SK-N-SH treated with all-trans-retinoic acid at 6 μM for 48 hours (cell line): Measurements from ENCODE around the gene AUTS2.

ENCODE experiments used
- ATAC-seq: fragments of 200-7000 bp; cut with Tn5 transposase; 3 replicates; pipeline ENCODE4 v1.9.1; 2020; ENCODE audit warnings: mild to moderate bottlenecking, moderate library complexity
- ARNTL ChIP-seq: fragments of 450-650 bp; formaldehyde crosslinking; IDR thresholded peaks from 2 replicates; pipeline ENCODE4 v1.5.0; 2020; ENCODE audit warnings: low read depth, mild to moderate bottlenecking, moderate library complexity, borderline replicate concordance
- BACH2 ChIP-seq: fragments of 250-450 bp; sonication (Bioruptor Pico); IDR thresholded peaks from 2 replicates; pipeline ENCODE4 v1.9.0; 2021; ENCODE audit warnings: mild to moderate bottlenecking, borderline replicate concordance
- CSDC2 ChIP-seq: fragments of 250-450 bp; sonication (Bioruptor Pico); IDR thresholded peaks from 2 replicates; pipeline ENCODE4 v1.5.0; 2020; ENCODE audit warnings: mild to moderate bottlenecking, moderate library complexity
- CSRNP3 ChIP-seq: fragments of 250-450 bp; sonication (Bioruptor Pico); IDR thresholded peaks from 2 replicates; pipeline ENCODE4 v1.5.1; 2021; ENCODE audit warnings: mild to moderate bottlenecking, moderate library complexity
- ESRRG ChIP-seq: fragments of 250-450 bp; sonication (Bioruptor Pico); IDR thresholded peaks from 2 replicates; pipeline ENCODE4 v1.6.1; 2021; ENCODE audit warnings: mild to moderate bottlenecking
- GLIS3 ChIP-seq: fragments of 250-450 bp; sonication (Bioruptor Pico); IDR thresholded peaks from 2 replicates; pipeline ENCODE4 v1.5.0; 2020; ENCODE audit warnings: mild to moderate bottlenecking, moderate library complexity
- ISL1 ChIP-seq: fragments of 250-450 bp; sonication (Bioruptor Pico); IDR thresholded peaks from 2 replicates; pipeline ENCODE4 v2.1.2; 2022; ENCODE audit warnings: mild to moderate bottlenecking, moderate library complexity
- OSR1 ChIP-seq: fragments of 250-450 bp; sonication (Bioruptor Pico); IDR thresholded peaks from 2 replicates; pipeline ENCODE4 v1.8.0; 2022; ENCODE audit warnings: moderate library complexity, mild to moderate bottlenecking, inconsistent platforms
- POU6F1 ChIP-seq: fragments of 250-450 bp; sonication (Bioruptor Pico); IDR thresholded peaks from 2 replicates; pipeline ENCODE4 v1.8.0; 2021; ENCODE audit warnings: low read depth, mild to moderate bottlenecking, moderate library complexity, borderline replicate concordance
- PPARA ChIP-seq: fragments of 250-450 bp; sonication (Bioruptor Pico); IDR thresholded peaks from 2 replicates; pipeline ENCODE4 v1.5.0; 2020; ENCODE audit warnings: mild to moderate bottlenecking, borderline replicate concordance
- SNAI2 ChIP-seq: fragments of 250-450 bp; sonication (Bioruptor Pico); IDR thresholded peaks from 2 replicates; pipeline ENCODE4 v1.5.0; 2020; ENCODE audit warnings: mild to moderate bottlenecking, moderate library complexity
- TCF4 ChIP-seq: fragments of 250-450 bp; sonication (Bioruptor Pico); IDR thresholded peaks from 2 replicates; pipeline ENCODE4 v1.8.0; 2021; ENCODE audit warnings: mild to moderate bottlenecking, moderate library complexity, borderline replicate concordance
- TOX ChIP-seq: fragments of 250-450 bp; sonication (Bioruptor Pico); IDR thresholded peaks from 2 replicates; pipeline ENCODE4 v1.8.0; 2021; ENCODE audit warnings: mild to moderate bottlenecking, moderate library complexity, borderline replicate concordance
- ZC3H10 ChIP-seq: fragments of 250-450 bp; sonication (Bioruptor Pico); IDR thresholded peaks from 2 replicates; pipeline ENCODE4 v1.5.1; 2021; ENCODE audit warnings: mild to moderate bottlenecking, moderate library complexity
- ZFP3 ChIP-seq: fragments of 250-450 bp; sonication (Bioruptor Pico); IDR thresholded peaks from 2 replicates; pipeline ENCODE4 v1.5.0; 2020; ENCODE audit warnings: mild to moderate bottlenecking, moderate library complexity
- ZNF565 ChIP-seq: fragments of 450-650 bp; formaldehyde crosslinking; conservative IDR thresholded peaks from 2 replicates; pipeline ENCODE4 v1.5.0; 2020; ENCODE audit warnings: low read depth, mild to moderate bottlenecking, moderate library complexity
- TF ChIP-seq, protein P1 (sequence below): fragments of 250-450 bp; sonication (Bioruptor Pico); IDR thresholded peaks from 2 replicates; pipeline ENCODE4 v1.5.1; 2020; ENCODE audit warnings: low read depth, mild to moderate bottlenecking, moderate library complexity
- TF ChIP-seq, protein P2 (sequence below): fragments of 250-450 bp; sonication (Bioruptor Pico); IDR thresholded peaks from 2 replicates; pipeline ENCODE4 v1.8.0; 2020; ENCODE audit warnings: mild to moderate bottlenecking, moderate library complexity, borderline replicate concordance
- TF ChIP-seq, protein P3 (sequence below): fragments of 250-450 bp; sonication (Bioruptor Pico); IDR thresholded peaks from 2 replicates; pipeline ENCODE4 v1.5.0; 2020; ENCODE audit warnings: mild to moderate bottlenecking, moderate library complexity

Gene AUTS2

DNA sequence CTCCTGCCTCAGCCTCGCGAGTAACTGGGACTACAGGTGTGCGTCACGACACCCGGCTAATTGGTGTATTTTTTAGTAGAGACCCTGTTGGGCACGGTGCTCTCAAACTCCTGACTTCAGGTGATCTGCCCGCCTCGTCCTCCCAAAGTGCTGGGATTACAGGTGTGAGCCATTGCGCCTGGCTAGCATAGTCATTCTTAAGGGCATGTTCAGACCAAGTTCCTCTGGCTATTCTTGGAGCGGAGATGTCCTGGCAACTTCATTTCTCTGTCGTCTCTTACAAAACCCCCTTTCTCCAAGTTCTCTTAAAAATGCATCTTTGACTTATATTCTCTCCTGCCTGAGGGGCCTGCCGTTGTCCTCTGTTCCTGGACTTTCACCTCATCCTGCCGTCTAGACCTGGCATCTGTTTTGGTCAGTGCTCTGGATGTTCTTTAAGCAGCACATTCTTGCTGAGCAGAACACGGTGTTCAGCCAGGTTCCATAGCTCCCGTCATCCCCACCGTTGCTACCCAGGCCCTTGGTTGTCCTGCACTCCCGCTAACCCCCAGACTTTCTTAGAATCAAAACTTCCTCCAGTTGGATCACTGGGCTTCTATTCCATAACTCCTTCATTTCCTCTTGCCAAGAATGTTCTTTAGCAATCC is 1023.8 kb downstream of the AUTS2 start:
- ATAC-seq, result no peak
- TF ChIP-seq, protein P1, sequence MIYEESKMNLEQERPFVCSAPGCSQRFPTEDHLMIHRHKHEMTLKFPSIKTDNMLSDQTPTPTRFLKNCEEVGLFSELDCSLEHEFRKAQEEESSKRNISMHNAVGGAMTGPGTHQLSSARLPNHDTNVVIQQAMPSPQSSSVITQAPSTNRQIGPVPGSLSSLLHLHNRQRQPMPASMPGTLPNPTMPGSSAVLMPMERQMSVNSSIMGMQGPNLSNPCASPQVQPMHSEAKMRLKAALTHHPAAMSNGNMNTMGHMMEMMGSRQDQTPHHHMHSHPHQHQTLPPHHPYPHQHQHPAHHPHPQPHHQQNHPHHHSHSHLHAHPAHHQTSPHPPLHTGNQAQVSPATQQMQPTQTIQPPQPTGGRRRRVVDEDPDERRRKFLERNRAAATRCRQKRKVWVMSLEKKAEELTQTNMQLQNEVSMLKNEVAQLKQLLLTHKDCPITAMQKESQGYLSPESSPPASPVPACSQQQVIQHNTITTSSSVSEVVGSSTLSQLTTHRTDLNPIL, result no peak
- TF ChIP-seq PPARA (CRISPR knock-in tag) (no peak), CSDC2 (no peak), ZFP3 (no peak), OSR1 (CRISPR knock-in tag) (no peak), ARNTL (CRISPR knock-in tag) (no peak), GLIS3 (CRISPR knock-in tag) (no peak), ESRRG (CRISPR knock-in tag) (no peak), SNAI2 (CRISPR knock-in tag) (no peak), CSRNP3 (CRISPR knock-in tag) (no peak), BACH2 (no peak), ZNF565 (CRISPR knock-in tag) (no peak), TOX (CRISPR knock-in tag) (no peak), ZC3H10 (CRISPR knock-in tag) (no peak)

- no peak for TF ChIP-seq ZFP3
- ATAC-seq, result no peak
Measured at GRCh38 chr7:70622936-70623335, 1024.7 kb downstream of the AUTS2 start.

GRCh38 chr7:70624500-70625103 is 1026.3 kb downstream of the AUTS2 start:
- no peak for ATAC-seq
- TF ChIP-seq GLIS3 (CRISPR knock-in tag), result no peak
- TF ChIP-seq ZNF565 (CRISPR knock-in tag), result no peak
- no peak for TF ChIP-seq TCF4 (CRISPR knock-in tag)
- no peak for TF ChIP-seq ZFP3
- no peak for TF ChIP-seq SNAI2 (CRISPR knock-in tag)
- no peak for TF ChIP-seq OSR1 (CRISPR knock-in tag)
- TF ChIP-seq POU6F1, result no peak
- no peak for TF ChIP-seq BACH2
- TF ChIP-seq, protein P2, sequence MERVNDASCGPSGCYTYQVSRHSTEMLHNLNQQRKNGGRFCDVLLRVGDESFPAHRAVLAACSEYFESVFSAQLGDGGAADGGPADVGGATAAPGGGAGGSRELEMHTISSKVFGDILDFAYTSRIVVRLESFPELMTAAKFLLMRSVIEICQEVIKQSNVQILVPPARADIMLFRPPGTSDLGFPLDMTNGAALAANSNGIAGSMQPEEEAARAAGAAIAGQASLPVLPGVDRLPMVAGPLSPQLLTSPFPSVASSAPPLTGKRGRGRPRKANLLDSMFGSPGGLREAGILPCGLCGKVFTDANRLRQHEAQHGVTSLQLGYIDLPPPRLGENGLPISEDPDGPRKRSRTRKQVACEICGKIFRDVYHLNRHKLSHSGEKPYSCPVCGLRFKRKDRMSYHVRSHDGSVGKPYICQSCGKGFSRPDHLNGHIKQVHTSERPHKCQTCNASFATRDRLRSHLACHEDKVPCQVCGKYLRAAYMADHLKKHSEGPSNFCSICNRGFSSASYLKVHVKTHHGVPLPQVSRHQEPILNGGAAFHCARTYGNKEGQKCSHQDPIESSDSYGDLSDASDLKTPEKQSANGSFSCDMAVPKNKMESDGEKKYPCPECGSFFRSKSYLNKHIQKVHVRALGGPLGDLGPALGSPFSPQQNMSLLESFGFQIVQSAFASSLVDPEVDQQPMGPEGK, result no peak
- no peak for TF ChIP-seq CSDC2
- no peak for TF ChIP-seq ZC3H10 (CRISPR knock-in tag)
- no peak for TF ChIP-seq CSRNP3 (CRISPR knock-in tag)
- TF ChIP-seq ISL1 (CRISPR knock-in tag), result no peak
- TF ChIP-seq, protein P3, sequence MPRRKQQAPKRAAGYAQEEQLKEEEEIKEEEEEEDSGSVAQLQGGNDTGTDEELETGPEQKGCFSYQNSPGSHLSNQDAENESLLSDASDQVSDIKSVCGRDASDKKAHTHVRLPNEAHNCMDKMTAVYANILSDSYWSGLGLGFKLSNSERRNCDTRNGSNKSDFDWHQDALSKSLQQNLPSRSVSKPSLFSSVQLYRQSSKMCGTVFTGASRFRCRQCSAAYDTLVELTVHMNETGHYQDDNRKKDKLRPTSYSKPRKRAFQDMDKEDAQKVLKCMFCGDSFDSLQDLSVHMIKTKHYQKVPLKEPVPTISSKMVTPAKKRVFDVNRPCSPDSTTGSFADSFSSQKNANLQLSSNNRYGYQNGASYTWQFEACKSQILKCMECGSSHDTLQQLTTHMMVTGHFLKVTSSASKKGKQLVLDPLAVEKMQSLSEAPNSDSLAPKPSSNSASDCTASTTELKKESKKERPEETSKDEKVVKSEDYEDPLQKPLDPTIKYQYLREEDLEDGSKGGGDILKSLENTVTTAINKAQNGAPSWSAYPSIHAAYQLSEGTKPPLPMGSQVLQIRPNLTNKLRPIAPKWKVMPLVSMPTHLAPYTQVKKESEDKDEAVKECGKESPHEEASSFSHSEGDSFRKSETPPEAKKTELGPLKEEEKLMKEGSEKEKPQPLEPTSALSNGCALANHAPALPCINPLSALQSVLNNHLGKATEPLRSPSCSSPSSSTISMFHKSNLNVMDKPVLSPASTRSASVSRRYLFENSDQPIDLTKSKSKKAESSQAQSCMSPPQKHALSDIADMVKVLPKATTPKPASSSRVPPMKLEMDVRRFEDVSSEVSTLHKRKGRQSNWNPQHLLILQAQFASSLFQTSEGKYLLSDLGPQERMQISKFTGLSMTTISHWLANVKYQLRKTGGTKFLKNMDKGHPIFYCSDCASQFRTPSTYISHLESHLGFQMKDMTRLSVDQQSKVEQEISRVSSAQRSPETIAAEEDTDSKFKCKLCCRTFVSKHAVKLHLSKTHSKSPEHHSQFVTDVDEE (CRISPR knock-in tag), result no peak
- no peak for TF ChIP-seq ARNTL (CRISPR knock-in tag)
